Activated CD4-positive, alpha-beta T cell treated with anti-CD3 and anti-CD28 coated beads for 4 hours (primary cell): Measurements from ENCODE around the gene CLDN2.
"Not testable (repeated sequence)": the region's sequence is repeated elsewhere in the genome, so short reads cannot be mapped to it uniquely, and the experiment has no call there.

ENCODE experiments used
- DNase-seq, 2 donors: peaks; one replicate each; pipeline ENCODE4 v3.0.0-alpha.2; 2020

The CLDN2 gene, protein sequence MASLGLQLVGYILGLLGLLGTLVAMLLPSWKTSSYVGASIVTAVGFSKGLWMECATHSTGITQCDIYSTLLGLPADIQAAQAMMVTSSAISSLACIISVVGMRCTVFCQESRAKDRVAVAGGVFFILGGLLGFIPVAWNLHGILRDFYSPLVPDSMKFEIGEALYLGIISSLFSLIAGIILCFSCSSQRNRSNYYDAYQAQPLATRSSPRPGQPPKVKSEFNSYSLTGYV

GRCh38 chrX:106919932-106920452 lies at the start of gene CLDN2:
Gene CLDN2, plus strand, starts transcription at chrX:106920402. Its CDS starts 7,827 bp downstream, at chrX:106928229.
- DNase-seq: no peak

GRCh38 chrX:106872796-106873195 lies 47.4 kb upstream of the CLDN2 start:
- DNase-seq: not testable (repeated sequence)

- DNase-seq: no peak
Measured at GRCh38 chrX:106874075-106874474, 46.1 kb upstream of the CLDN2 start.

DNA sequence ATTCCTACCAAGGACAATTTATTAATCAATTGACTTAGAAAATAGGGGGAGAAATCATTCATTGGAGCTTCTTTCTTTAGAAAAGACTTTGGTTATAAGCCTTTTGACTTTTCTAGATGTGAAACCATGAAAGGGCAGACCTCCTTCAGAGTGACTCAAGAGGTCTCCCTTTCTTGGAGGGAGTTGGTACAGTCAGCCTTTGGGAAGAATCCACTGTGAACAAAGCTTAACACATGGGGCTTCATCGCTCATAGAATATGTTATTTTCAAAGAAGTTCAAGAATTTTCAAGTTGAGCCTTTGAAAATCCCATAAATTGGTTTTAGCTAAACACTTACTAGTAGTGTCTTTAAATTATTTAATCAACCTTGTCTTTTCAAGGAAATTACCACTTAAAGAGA lies 45.1 kb upstream of the CLDN2 start:
- no peak for DNase-seq

- no peak for DNase-seq
Measured at GRCh38 chrX:106889468-106889867, 30.7 kb upstream of the CLDN2 start.

DNA sequence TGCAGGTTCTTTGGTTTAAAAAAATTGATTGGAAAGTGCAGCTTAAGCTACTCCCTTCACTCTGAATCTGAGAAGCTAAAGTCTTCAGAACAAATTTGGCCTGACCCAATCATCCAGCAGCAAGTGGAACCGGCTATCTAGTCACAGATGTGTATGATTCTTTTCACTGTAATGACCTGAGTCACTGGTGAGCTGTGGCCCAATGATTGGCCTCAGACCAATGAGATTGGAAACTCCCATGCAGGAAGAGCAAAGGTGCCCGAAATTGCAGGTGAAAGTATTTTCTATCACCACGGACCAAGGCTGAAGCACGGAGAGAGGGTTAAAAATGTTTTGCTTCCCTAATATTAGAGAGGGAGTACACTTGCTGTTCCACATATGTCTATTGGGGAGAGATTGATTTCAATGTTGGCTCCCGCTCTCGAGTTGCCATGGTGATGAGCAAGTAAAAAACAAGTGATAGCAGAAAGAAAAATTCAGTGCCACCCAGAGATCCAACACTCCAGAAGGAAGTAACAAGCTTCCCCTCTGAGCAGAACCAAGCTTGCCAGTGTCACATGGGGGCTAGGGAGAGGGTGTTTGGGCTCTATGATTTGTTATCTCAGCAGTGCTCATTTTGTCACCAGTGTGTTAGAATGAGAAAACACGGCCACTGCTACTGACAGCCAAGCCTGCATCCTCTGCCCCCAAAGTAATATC lies 28.3 kb upstream of the CLDN2 start:
- DNase-seq: no peak

DNA sequence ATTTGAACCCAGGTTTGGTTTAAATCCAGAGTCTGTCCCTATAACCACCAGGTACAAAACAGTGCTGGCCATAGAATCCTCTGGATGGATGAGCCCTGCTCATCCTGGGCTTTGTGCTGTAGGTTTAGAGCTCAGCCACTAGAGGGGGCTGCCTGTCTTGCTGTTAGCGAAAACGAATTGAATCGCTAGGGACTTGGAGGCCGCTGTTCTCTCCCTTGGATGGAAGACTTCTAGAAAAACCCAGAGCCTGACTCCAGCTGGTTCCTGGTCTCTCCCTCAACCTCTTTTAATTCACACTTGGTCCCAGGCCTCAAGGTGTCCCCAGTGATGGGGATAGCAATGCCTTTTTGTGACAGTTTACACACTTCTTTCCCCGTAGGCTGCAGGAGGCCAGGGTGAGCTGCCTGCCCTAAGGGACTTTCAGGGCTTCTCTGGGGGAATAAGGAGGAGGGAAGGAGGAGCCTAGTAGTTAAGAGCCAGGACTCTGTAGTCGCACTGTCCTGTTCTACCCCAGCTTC lies 25.8 kb upstream of the CLDN2 start:
- peak; percentile 29 to 49 for DNase-seq

- DNase-seq: no peak
Measured at GRCh38 chrX:106894978-106895452, 25.2 kb upstream of the CLDN2 start.

DNA sequence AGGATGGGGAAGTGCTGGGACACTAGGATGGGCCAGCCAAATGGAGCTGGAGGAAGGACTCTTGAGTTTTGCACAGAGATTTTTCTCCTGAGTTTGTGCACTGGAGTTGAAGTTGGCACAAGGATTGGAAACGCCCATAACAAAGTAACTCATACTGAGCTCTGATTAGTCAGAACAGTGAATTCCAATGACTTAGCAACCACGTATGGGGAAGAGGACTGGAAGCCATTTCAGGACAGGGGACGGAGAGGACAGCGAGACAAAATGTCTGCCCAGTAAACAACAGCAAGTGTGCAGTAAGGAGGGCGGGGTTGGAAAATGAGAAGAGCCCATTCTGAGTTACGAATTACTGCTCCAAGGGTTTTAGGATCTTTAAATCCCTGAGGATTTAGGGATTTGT lies 22.9 kb upstream of the CLDN2 start:
- DNase-seq: no peak

DNA sequence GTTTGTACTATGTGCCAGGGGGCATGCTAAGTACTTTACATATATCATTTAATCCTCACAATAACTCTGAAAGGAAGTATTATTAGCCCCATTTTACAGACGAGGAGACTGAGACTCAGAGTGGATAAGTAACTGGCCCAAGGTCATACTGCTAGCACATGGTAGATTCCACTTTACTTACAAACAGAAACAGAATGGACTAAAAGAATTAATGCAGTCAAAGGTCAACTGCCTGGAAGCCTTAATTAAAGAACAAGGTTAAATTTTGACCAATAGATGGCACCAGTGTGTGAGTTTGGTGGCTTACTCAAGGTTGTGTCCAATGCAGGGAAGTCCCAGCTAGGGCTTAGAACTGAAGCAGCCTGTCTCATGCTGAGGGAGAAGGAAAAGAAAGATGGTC lies 21.7 kb upstream of the CLDN2 start:
- DNase-seq: peak in 1 of 2 donors; percentile 14

GRCh38 chrX:106899276-106899675 lies 20.9 kb upstream of the CLDN2 start:
- no peak for DNase-seq

GRCh38 chrX:106899841-106900240 lies 20.4 kb upstream of the CLDN2 start:
- DNase-seq: no peak

GRCh38 chrX:106901341-106901740 lies 18.9 kb upstream of the CLDN2 start:
- DNase-seq: no peak

- no peak for DNase-seq
Measured at GRCh38 chrX:106901781-106902219, 18.4 kb upstream of the CLDN2 start.

DNA sequence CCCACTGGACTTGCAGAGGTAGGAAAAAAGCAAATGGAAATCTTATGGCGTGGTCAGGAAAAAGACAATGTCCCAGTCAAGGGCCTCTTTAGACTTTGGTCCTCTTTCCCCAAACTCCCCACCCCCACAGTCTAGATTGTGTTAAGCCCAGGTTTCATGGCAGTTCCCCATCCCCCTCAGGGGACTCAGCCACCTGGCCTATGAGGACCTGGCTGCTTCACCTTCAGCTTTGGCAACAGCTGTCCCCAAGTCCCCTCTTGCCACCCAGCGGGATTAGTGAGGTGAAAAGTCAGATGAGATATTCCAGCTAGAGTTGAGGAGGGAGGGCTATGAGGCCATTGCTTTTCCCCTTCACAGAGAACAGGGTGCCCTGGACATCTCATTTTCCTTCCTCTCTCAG lies 17.5 kb upstream of the CLDN2 start:
- no peak for DNase-seq

- no peak for DNase-seq
Measured at GRCh38 chrX:106903291-106903824, 16.8 kb upstream of the CLDN2 start, which contains the start of gene RIPPLY1. Gene RIPPLY1, minus strand, starts transcription at chrX:106903341. Its CDS starts 54 bp downstream, at chrX:106903287.

DNA sequence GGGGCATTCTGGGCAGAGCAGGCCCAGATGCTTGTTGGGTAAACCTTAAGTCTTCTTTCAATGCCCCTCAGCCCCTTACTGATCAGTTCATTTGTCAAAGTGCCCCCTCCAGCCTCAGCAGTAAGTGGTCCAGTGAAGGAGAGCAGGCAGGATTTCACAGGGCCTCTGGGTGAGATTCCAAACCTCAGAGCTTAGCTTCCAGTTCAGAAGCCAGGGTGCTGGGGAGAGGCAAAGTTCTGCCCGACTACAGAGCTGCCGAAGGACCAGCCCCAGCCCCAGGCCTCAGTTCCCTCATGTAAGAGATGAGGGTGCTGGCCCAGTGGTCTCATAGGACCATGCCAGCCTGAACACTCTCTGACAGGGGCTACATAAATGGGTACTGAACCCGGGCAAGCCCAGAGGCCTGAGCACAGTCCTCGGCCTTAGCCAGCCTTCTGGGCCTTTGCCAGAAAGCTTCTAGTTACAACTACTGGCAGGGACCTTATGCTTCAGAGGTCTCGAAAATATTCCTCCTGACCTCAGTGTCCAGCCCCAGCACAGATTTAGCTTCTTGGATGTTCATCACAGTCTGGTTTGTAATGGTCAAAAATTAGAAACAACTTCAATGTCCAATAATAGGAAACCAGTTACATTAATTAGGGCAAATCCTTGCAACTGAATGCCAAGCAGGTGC lies 16.2 kb upstream of the CLDN2 start:
- no peak for DNase-seq

- no peak for DNase-seq
Measured at GRCh38 chrX:106905064-106905708, 15.0 kb upstream of the CLDN2 start.

GRCh38 chrX:106906361-106906760 lies 13.8 kb upstream of the CLDN2 start:
- no peak for DNase-seq

DNA sequence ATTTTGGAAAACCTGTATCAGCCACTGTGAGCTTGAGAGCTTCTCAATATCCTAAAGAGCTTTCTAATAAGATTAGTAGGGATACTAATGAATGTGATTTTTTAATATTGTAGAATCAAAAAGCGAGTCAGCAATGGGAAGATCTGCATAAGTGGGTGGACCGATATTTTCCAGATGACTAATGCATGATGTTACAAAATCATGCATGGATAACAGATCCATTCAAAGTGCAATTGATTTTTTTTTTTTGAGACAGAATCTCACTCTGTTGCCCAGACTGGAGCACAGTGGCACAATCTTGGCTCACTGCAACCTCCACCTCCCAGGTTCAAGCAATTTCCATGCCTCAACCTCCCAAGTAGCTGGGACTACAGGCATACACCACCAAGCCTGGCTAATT lies 7.3 kb upstream of the CLDN2 start:
- no peak for DNase-seq

- DNase-seq: no peak
Measured at GRCh38 chrX:106917830-106918500, 2.2 kb upstream of the CLDN2 start.

DNA sequence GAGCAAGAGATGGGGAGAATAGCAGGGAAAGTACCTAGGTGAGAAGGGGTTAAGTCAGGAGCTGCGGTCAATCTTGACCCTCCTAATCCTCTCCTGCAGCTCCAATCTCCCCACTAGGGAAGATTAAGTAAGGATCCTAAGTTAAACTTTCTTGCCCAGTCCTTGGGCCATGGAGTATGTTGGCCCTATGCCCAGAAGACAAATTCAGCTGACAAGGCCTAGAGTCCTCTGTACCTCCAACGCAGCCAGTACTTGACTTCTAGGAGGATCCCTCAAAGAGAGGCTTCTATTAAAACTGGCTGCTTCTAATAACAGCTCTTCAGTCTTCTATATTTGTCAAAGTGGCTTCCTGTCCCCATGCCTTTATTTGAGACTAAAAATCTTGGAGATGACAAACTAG lies 1.4 kb downstream of the CLDN2 start:
- no peak for DNase-seq
